ENCODE measurements around the gene ANGPTL7.

ANGPTL7 gene

DNA sequence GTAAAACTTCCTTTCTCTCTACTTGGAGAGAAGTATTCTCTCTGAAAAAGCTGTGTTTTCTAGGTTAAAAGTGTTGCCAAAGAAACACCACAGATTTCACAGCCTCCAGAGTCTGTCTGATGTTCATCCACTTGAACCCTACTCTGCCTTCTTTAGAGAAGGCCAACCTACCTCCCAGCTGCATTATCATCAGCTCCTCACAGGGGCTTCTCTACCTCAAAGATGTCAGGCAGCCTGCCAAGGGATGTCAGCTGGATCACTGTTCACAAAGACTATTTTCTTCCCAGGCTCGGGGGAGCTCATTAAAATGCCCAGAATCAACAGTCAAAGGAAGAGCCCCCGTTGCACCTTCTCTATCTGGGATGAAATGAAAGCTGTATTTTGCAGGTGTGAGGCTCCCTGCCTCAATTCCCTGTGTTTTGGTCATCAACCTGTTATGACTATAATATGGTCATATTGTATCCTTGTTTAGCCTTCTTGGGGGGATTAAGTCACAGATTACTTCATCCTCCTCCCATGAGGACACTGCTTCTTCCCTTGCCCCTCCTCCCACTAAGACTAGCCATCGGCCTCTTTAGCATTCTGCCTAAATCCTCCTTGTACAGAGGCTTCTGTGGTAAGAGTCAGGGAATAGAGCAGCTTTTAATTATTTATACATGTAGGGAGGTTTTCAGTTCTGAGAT is 25.7 kb downstream of the ANGPTL7 start:
- H3K9me3 Mint-ChIP-seq = no peaks in the 10 kb centered on the region
- TF ChIP-seq CTCF (IDR thresholded peaks at IDR 0.05; ENCODE audit: unreplicated experiment in 3 of 3) = no peak
- H3K4me1 Mint-ChIP-seq = no peaks in the 10 kb centered on the region
- H3K27ac Mint-ChIP-seq = no peak overlapping the region
- peaks cover 80% of the 10 kb centered on the region for H3K36me3 Mint-ChIP-seq (ENCODE audit: low read depth)
- H3K27me3 Mint-ChIP-seq (ENCODE audit: low read depth) = no peaks in the 10 kb centered on the region
- H3K4me3 Mint-ChIP-seq = no peak overlapping the region

DNA sequence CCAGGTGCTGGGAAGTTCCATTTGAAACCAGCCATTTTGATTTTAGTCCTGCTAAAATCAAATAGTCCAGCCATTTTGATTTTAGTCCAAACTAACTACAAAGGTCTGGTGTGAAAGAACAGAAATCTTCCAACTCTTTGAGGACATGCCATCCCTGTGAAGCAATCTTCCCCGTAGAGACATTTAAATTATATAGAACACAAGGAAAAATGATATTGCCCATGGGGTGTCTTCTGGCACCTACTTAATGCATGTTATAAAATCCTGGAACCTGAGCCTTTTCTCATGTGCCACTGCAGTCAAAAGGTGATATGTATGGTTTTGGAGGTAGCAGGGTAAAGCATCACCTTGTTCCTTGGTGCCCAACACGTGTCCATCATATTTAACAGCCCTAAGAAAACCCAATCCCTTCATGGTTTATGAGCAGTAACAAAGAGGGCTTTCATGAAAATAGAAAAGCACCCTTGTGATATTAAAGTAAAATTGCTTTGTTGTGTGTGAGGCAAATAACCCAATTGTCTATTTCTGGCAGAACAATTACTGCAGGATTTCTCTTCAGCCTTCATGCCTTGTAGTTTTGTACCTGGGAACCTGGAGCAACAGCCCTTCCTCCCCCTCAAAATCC is 26.3 kb downstream of the ANGPTL7 start:
- Mint-ChIP-seq H3K36me3 (ENCODE audit: low read depth) (peaks cover 83% of the 10 kb centered on the region), H3K4me3 (no peak overlapping the region), H3K27ac (no peak overlapping the region), H3K9me3 (no peaks in the 10 kb centered on the region), H3K27me3 (ENCODE audit: low read depth) (no peaks in the 10 kb centered on the region), H3K4me1 (no peaks in the 10 kb centered on the region)
- TF ChIP-seq CTCF (IDR thresholded peaks at IDR 0.05; ENCODE audit: unreplicated experiment in 3 of 3) = no peak

- Mint-ChIP-seq H3K9me3 (no peaks in the 10 kb centered on the region), H3K27ac (no peak overlapping the region), H3K27me3 (ENCODE audit: low read depth) (no peaks in the 10 kb centered on the region), H3K4me1 (no peaks in the 10 kb centered on the region), H3K36me3 (ENCODE audit: low read depth) (peaks cover 80% of the 10 kb centered on the region), H3K4me3 (no peak overlapping the region)
- no peak for TF ChIP-seq CTCF (IDR thresholded peaks at IDR 0.05; ENCODE audit: unreplicated experiment in 3 of 3)
These were observed 26.9 kb downstream of the ANGPTL7 start for GRCh38 chr1:11216074-11216473.

DNA sequence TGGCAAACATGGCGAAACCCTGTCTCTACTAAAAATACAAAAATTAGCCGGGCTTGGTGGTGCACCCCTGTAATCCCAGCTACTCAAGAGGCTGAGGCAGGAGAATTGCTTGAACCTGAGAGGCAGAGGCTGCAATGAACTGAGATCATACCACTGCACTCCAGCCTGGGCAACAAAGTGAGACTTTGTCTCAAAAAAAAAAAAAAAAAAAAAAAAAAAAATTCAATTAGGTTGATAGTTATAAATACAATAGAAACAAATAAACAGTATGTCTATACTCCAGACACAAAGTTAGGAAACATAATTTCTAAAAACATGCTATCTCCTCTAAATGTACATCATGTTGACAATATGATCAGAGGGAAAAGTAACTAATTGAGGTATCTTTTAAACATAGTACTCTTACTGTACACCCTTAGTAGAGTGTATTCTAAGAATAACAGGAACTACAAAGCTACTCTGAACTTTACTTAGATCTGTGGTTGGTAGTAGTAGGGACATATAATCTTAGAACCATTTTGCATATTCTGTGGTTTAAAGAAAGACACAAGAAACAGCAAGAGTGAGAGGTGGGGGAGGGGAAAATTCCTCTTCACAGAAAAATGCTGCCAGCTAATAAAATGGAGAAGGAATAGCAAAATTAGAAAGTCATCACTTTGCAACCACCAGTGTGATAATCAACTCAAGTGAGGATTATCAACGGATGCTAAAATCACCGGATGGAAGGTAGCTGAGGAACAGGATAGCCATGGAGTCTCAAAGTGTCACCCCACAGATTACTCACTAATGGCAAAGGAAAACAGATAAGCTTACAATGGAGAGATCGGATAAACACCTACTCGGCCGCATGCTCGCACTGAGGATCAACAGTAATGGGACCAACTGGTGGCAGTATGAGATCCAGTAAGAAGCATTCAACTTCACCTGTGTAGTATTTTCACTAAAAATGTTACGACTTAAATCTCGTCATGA is 38.2 kb downstream of the ANGPTL7 start:
- Mint-ChIP-seq H3K27me3 (ENCODE audit: low read depth) (no peaks in the 10 kb centered on the region), H3K4me1 (no peaks in the 10 kb centered on the region), H3K36me3 (ENCODE audit: low read depth) (peaks cover 68% of the 10 kb centered on the region), H3K4me3 (no peak overlapping the region), H3K27ac (no peak overlapping the region), H3K9me3 (no peaks in the 10 kb centered on the region)
- TF ChIP-seq CTCF (IDR thresholded peaks at IDR 0.05; ENCODE audit: unreplicated experiment in 3 of 3) = no peak

DNA sequence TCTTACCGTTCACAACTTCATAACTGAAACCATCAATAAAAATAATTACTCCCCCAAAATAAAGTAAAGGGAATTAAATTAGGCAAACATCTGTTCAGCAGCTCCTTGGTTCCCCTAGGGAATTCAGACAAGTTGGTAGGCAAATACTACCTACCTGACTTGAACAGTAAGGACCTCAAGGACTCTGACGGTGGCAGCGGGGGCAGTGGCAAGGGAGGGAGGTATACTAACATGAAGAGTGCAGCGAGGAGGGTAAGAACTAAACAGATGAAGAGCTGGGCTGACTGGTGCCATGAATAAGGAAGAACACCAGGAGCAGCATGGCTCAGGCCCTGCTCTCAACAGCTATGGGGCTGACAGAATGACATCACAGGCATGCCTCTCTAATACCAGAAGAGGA is 40.0 kb downstream of the ANGPTL7 start:
- H3K27me3 Mint-ChIP-seq (ENCODE audit: low read depth) = no peaks in the 10 kb centered on the region
- no peaks in the 10 kb centered on the region for H3K4me1 Mint-ChIP-seq
- no peak overlapping the region for H3K27ac Mint-ChIP-seq
- no peak for TF ChIP-seq CTCF (IDR thresholded peaks at IDR 0.05; ENCODE audit: unreplicated experiment in 3 of 3)
- H3K9me3 Mint-ChIP-seq = no peaks in the 10 kb centered on the region
- H3K4me3 Mint-ChIP-seq = no peak overlapping the region
- peaks cover 75% of the 10 kb centered on the region for H3K36me3 Mint-ChIP-seq (ENCODE audit: low read depth)
